GM12892 (cell line): ENCODE data around the gene SPG11.

Source experiments
- POLR2A ChIP-seq: IDR thresholded peaks from 2 replicates; pipeline ENCODE4 v1.6.1; 2011; ENCODE audit warnings: low read depth, low read length, control low read depth
- POLR2AphosphoS5 ChIP-seq: IDR thresholded peaks from 2 replicates; pipeline ENCODE4 v1.6.1; 2011; ENCODE audit warnings: low read depth, low read length, control low read depth

GRCh38 chr15:44666210-44667038, 3.0 kb upstream of the SPG11 start:
- TF ChIP-seq POLR2A (no peak), POLR2AphosphoS5 (no peak)
